IPS DF 6.9 (cell line): ENCODE data around the gene DOCK2.

ENCODE experiments used
- DNase-seq: peaks from one replicate; pipeline ENCODE4 v3.0.0-alpha.2; 2013; ENCODE audit warnings: low read depth, low spot score
- H3K27ac ChIP-seq: one replicate; pipeline ENCODE4 v1.5.1; 2013; ENCODE audit warnings: low read length, control low read depth
- H3K27me3 ChIP-seq: 2 replicates; pipeline ENCODE4 v1.6.1; 2013; ENCODE audit warnings: mild to moderate bottlenecking, low read length; ENCODE audit not compliant: control insufficient read depth, insufficient read depth
- H3K36me3 ChIP-seq: 2 replicates; pipeline ENCODE4 v1.6.1; 2013; ENCODE audit warnings: low read length; ENCODE audit not compliant: control insufficient read depth, insufficient read depth
- H3K4me1 ChIP-seq: 2 replicates; pipeline ENCODE4 v1.6.1; 2013; ENCODE audit warnings: low read length; ENCODE audit not compliant: control insufficient read depth, insufficient read depth
- H3K4me3 ChIP-seq: 2 replicates; pipeline ENCODE4 v1.5.1; 2013; ENCODE audit warnings: mild to moderate bottlenecking, low read length
- H3K9me3 ChIP-seq: 2 replicates; pipeline ENCODE4 v1.6.1; 2013; ENCODE audit warnings: low read length, inconsistent platforms; ENCODE audit not compliant: control insufficient read depth, insufficient read depth
- WGBS: extraction: QIAGEN DNeasy Blood & Tissue Kit; methylation state at CpG from one replicate; pipeline ENCODE4 v1.1.7; 2013; ENCODE audit warnings: mixed read lengths, missing lambda C conversion rate; ENCODE audit not compliant: insufficient read length, insufficient coverage; 5-methylcytosine and 5-hydroxymethylcytosine counted together

The DOCK2 gene

DNA sequence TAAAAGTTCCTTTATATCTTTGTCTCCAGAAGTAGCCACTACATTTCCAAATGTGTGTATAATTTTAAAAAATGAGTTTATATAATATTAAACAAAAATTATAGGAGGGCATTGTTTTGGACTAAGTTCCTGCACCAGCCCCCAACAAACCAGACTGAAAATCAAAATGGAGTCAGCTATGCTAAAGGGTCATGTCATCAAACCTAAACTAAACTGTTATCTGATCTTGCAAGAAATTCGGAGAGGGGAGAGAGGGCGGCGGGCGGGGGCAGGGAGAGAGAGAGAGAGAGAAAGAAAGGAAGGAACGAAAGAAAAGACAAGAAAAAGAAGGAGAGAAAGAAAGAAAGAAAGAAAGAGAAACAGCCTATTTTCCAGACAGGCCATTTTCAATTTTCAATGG, 63.5 kb downstream of the DOCK2 start:
- Histone ChIP-seq H3K4me3 (no peak overlapping the region), H3K27ac (no peak overlapping the region), H3K36me3 (no peaks in the 10 kb centered on the region), H3K9me3 (no peaks in the 10 kb centered on the region), H3K27me3 (no peaks in the 10 kb centered on the region), H3K4me1 (no peaks in the 10 kb centered on the region)
- WGBS, result 100% methylated on average over 4 of the region's 5 CpGs
- DNase-seq, result no peak

DNA sequence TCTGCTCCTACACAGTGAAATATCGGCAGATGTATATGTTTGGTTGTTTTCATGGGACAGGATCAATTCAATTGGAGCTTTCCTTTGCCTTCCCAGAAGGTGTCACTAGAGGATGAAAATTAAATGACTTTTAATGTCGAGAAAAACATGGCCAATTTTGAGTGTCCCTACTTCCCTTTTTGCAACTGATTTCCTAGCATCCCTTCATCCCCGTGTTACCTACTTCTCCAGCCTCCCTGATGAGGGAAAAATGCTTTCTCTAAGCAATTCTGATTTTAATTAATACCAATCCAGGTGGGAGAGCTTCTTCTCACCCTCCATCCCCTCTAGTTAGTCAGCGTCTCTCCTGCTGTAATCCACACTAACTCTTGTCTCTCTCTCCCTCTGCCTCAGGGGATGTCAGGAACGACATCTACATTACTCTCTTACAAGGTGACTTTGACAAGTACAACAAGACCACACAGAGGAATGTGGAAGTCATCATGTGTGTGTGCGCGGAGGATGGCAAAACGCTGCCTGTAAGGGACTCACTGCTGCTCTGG, 64.9 kb downstream of the DOCK2 start:
- H3K27me3 ChIP-seq, result no peaks in the 10 kb centered on the region
- WGBS, result no CpG with 5 or more reads among the region's 8 CpGs
- DNase-seq, result no peak

DNA sequence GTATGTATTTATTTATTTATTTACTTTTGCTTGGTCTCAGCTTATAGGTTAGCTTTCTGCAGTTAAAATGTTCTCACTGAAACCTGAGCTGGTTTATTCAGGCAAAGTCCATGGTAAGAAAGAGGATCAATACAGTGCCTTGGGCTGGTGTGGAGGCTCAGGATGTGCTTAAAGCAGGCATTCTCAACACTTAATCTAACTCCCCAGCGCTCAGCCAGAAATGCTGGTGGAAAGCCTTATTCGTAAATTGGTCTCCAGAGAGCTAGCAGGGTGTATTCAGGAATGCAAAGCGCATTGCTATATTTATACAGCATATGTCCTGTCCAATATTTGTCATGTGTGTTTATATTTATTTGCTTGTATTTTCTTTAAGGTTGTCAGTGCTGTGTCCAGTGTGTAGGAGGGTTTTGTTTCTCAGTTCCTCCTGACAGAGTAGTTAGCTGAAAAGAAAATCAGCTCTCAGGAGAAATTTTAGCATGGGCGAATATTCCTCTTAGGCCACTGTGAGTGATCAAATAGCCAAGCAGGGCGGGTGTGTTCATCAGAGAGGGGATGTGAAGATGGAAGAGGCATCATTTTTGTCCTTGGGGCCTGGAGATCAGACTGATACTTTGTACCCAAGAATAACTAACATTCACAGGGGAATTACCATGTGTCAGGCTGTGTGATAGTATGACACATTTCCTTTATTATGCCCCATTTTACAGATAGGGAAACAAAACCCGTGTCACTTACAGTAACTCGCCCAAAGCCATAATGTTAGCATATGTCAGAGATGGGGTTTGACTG, 65.8 kb downstream of the DOCK2 start:
- WGBS, result no CpG with 5 or more reads among the region's 7 CpGs
- H3K27me3 ChIP-seq, result no peaks in the 10 kb centered on the region
- no peaks in the 10 kb centered on the region for H3K4me1 ChIP-seq
- H3K9me3 ChIP-seq, result no peaks in the 10 kb centered on the region
- DNase-seq, result no peak
- no peak overlapping the region for H3K27ac ChIP-seq
- no peaks in the 10 kb centered on the region for H3K36me3 ChIP-seq
- no peak overlapping the region for H3K4me3 ChIP-seq

More for the DNA sequence above, 64.9 kb downstream of the DOCK2 start:
- no peak overlapping the region for H3K27ac ChIP-seq
- H3K4me1 ChIP-seq, result no peaks in the 10 kb centered on the region
- no peaks in the 10 kb centered on the region for H3K9me3 ChIP-seq
- H3K4me3 ChIP-seq, result no peak overlapping the region
- no peaks in the 10 kb centered on the region for H3K36me3 ChIP-seq

DNA sequence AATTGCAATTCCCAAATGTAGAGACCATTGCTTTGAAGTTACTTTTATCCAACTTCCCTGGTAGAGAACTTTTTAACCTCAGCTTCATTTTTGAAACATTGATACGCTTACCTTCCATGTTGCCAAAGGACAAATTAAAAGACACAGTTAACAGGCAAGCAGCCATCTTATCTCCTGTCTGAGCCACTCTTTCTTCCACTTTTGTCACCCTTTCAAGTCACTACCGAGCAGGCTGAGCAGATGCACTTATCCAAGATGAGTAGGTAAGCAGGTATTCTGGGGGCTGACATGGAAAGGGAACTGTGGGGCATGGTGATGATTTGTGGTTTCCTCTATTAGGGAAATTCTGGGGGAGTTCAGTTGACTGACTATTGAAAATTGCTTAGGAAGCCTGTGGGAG, 66.7 kb downstream of the DOCK2 start:
- WGBS, result no CpG with 5 or more reads among the region's 2 CpGs
- H3K4me3 ChIP-seq, result no peak overlapping the region
- no peak for DNase-seq
- H3K36me3 ChIP-seq, result no peaks in the 10 kb centered on the region
- H3K27ac ChIP-seq, result no peak overlapping the region
- no peaks in the 10 kb centered on the region for H3K9me3 ChIP-seq
- no peaks in the 10 kb centered on the region for H3K27me3 ChIP-seq
- no peaks in the 10 kb centered on the region for H3K4me1 ChIP-seq

DNA sequence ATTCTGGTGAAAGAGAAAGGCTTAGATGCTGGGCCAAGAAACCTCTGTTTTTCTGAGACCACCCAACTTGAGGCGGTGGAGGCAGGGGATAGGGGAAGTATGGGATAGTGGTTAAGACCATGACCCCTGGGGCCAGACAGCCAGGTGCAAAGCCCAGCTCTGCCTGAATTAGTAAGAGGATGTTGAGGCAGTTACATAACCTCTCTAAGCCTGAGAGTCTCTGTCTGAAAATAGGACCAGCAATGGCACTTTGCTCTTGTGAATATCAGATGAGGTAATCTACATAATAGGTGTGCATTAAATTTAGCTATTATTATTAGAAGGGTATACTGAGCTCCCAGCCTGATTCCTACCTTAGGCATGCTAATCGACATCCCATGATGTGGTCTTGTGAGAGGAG, 68.2 kb downstream of the DOCK2 start:
- no peaks in the 10 kb centered on the region for H3K9me3 ChIP-seq
- no peaks in the 10 kb centered on the region for H3K4me1 ChIP-seq
- no CpG with 5 or more reads among the region's 2 CpGs for WGBS
- H3K36me3 ChIP-seq, result no peaks in the 10 kb centered on the region
- no peak overlapping the region for H3K4me3 ChIP-seq
- no peak overlapping the region for H3K27ac ChIP-seq
- no peak for DNase-seq
- no peaks in the 10 kb centered on the region for H3K27me3 ChIP-seq

DNA sequence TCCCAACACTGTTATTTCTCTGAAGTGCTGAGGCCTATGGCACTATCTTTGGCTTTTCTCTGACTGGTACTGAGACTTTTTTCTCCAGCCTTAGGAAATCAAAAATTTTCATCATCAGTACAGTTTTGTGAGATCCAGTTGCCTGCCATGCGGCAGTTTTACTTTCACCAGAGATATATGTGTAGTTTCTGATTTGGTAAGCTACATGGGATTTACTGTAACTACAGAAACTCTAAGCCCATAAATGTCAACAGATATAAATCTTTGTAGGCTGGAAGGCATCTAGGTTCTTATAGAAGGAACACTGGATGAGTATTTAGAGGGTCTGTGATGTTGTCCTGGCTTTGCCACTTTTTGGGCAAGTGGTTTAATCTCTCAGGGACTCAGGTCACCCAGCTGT, 69.0 kb downstream of the DOCK2 start:
- Histone ChIP-seq H3K36me3 (no peaks in the 10 kb centered on the region), H3K27me3 (no peaks in the 10 kb centered on the region), H3K4me1 (no peaks in the 10 kb centered on the region), H3K27ac (no peak overlapping the region), H3K4me3 (no peak overlapping the region), H3K9me3 (no peaks in the 10 kb centered on the region)
- WGBS, result no CpG with 5 or more reads among the region's 1 CpG
- no peak for DNase-seq

DNA sequence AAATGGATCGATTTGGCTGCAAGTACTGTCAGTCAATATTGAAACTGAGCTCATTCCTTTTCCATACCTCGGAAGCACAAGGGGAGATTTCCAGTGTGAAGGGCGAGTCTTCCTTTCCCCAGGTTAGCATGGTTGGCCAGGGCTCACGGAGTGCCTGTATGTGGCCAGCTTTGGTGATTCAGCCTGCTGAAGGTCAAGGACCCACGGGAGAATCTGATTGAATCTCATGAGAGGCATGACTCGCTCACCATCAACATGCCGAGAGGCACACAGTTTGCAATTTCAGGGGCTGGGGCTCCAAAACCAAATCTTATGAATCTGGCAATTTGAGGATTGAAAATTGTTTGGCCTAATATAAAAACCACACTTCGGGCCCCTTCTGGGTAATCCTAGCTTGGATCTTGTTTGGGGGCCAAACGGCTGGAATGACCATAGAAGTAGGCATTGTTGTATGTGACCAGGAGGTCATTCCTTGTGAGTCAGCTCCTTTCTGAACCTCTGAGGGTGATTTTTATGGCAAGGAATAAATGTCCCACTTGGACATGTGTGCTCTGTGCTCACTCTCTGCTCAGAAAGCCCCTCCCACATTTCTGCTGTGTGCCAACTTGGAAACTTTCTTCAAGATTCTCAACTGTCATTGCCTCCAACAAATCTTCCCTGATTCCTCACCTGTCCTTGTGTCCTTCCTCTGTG, 69.8 kb downstream of the DOCK2 start:
- no CpG with 5 or more reads among the region's 9 CpGs for WGBS

DNA sequence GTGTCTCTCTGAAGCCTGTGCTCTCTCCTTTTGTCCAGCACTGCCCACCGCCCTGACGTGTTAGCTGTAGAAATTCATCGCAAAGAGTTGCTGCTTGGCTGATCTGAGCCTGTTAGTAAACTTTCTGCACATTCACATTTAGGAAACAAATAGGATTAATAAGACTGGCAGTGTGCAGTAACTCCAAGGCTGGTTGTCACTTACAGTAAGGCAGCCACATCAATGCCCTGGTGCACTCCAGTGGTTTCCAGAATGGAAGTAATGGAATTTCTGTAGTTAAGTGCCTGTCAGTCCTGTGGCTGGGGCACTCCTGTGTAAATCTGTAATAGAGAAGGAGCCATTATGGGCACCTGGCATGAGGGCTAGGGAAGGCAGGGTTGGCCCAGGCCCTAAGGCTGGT, 70.6 kb downstream of the DOCK2 start:
- no peaks in the 10 kb centered on the region for H3K4me1 ChIP-seq
- no peaks in the 10 kb centered on the region for H3K9me3 ChIP-seq
- H3K27me3 ChIP-seq, result no peaks in the 10 kb centered on the region
- no peak overlapping the region for H3K4me3 ChIP-seq
- no peaks in the 10 kb centered on the region for H3K36me3 ChIP-seq
- no peak for DNase-seq
- no CpG with 5 or more reads among the region's 3 CpGs for WGBS
- no peak overlapping the region for H3K27ac ChIP-seq

More for the DNA sequence above, 69.8 kb downstream of the DOCK2 start:
- H3K4me3 ChIP-seq, result no peak overlapping the region
- H3K27me3 ChIP-seq, result no peaks in the 10 kb centered on the region
- no peaks in the 10 kb centered on the region for H3K36me3 ChIP-seq
- no peak overlapping the region for H3K27ac ChIP-seq
- no peaks in the 10 kb centered on the region for H3K9me3 ChIP-seq
- no peak for DNase-seq
- H3K4me1 ChIP-seq, result no peaks in the 10 kb centered on the region

DNA sequence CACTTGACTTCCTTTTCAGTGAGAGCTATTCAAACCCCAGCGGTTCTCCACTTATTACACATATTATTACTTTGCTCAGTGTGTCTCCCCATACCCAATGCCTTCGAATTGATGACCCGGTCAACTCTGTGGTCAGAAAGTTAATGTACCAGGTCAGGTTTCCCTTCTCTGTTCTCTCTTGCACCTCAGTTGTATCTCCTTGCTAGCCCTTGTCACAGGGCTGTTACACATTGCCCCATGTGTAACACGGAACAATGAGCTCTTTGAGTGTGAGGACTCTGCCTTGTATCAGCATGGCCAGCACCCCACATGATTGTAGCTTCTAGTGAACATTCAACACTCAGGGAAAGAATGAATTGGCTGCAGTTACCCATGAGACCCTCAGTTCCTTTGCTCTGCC, 73.6 kb downstream of the DOCK2 start:
- WGBS, result no CpG with 5 or more reads among the region's 4 CpGs
- no peaks in the 10 kb centered on the region for H3K36me3 ChIP-seq

DNA sequence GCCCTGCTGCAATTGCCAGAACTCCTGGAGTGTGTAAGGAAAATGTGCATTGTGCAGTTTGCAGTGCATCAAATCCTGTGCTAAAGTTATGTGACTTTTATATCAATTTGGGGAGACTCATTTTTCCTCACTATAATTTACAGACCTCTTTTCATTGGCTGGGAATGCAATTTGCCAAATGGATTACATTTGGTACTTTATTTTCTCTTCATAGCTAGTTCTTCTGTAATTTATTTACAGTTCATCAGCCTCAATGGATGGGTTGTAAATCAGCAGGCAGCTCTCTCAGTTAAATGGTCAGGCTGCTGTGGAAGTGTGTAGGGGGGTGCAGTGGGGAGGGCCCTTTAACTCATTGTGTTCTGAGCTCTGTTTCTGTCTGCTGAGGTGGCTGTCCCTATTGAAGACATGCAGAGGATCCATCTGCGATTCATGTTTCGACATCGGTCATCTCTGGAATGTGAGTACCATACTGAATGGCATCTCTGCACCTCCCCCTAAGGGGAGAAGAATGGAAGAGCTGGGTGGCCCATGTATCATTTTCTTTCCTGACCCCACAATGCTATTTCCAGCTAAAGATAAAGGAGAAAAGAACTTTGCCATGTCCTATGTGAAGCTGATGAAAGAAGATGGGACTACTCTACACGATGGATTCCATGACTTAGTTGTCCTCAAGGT, 74.6 kb downstream of the DOCK2 start:
- WGBS, result no CpG with 5 or more reads among the region's 4 CpGs
- Histone ChIP-seq H3K36me3 (no peaks in the 10 kb centered on the region), H3K9me3 (no peaks in the 10 kb centered on the region), H3K27me3 (no peaks in the 10 kb centered on the region), H3K4me3 (no peak overlapping the region), H3K27ac (no peak overlapping the region), H3K4me1 (no peaks in the 10 kb centered on the region)
- no peak for DNase-seq

More for the DNA sequence above, 73.6 kb downstream of the DOCK2 start:
- Histone ChIP-seq H3K27me3 (no peaks in the 10 kb centered on the region), H3K4me1 (no peaks in the 10 kb centered on the region), H3K4me3 (no peak overlapping the region), H3K9me3 (no peaks in the 10 kb centered on the region), H3K27ac (no peak overlapping the region)
- no peak for DNase-seq
